GM12864 (cell line): Measurements from ENCODE around the gene MAFF.

Experiments used
- DNase-seq: peaks from one replicate; pipeline ENCODE4 v3.0.0-alpha.2; 2011; ENCODE audit warnings: low read depth
- H3K4me3 ChIP-seq: 2 replicates; pipeline ENCODE4 v1.5.1; 2011; ENCODE audit warnings: mild to moderate bottlenecking, low read depth, low read length, control low read depth
- CTCF ChIP-seq: IDR thresholded peaks from 2 replicates; pipeline ENCODE4 v1.5.1; 2011; ENCODE audit warnings: low read depth, mild to moderate bottlenecking, moderate library complexity, low read length, control low read depth, inconsistent platforms; ENCODE audit errors: missing control alignments

The MAFF gene

GRCh38 chr22:38236786-38237185 is 35.0 kb downstream of the MAFF start:
- no peak for DNase-seq
- no peak overlapping the region for H3K4me3 ChIP-seq
- no peak for TF ChIP-seq CTCF

- no peak for DNase-seq
- no peak for TF ChIP-seq CTCF
- H3K4me3 ChIP-seq: no peak overlapping the region
These were observed 36.8 kb downstream of the MAFF start for GRCh38 chr22:38238519-38239071.

DNA sequence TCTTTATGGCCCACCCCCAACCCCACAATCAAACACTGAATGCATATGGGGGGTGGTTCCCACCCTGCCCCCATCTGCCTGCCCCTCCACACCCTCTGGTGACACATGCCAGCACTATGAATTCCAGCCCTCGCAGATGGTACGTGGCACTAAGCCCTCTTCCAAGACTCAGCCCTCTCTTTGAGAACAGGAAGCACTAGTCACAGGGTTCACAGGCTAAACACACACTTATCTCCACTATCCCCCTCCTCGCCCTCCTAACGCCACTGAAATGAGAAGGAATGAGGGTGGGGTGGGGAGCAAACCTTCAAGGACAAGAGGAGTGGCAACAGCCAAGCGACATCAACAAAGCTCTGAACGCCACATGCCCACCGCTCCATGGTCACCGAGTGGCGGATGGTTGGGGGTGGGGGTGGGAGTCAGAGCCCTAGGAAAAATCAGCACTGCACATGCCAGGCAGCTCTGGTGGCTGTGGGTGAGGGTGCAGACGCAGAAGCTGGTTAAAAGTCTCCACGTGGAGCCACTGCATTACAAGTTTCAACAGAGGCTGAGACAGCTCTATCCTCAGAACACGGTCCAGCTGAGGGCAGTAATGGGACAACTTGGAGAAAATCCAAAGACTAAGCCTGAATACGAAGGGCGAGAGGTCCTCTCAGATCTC is 37.4 kb downstream of the MAFF start:
- no peak overlapping the region for H3K4me3 ChIP-seq
- no peak for TF ChIP-seq CTCF
- no peak for DNase-seq

DNA sequence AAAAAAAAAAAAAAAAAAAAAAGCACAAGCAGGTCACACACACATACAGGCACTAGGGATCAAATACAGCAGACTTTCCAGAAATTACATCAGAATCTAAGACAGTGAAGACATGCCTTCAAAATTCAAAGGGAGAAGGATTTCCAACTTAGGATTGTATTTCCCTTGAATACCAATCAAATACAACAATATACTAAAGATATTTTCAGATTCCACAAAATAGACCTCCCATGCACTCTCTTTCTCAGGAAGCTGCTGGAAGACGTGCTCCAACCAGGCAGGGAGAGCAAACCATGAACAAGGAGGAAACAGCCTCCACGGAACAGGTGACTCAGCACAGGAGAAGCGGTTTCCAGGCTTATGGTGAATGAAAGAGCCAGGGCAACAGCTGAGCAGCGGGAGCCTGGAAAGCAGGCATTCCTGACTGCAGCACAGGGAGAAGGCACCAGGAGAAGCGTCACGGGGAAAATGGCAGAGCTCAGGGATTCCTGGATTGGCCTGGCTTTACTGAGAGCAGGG is 39.0 kb downstream of the MAFF start:
- no peak overlapping the region for H3K4me3 ChIP-seq
- DNase-seq: no peak
- no peak for TF ChIP-seq CTCF

- no peak overlapping the region for H3K4me3 ChIP-seq
- no peak for TF ChIP-seq CTCF
- DNase-seq: no peak
These were observed 41.4 kb downstream of the MAFF start for GRCh38 chr22:38243007-38243765.

- no peak overlapping the region for H3K4me3 ChIP-seq
- no peak for DNase-seq
- no peak for TF ChIP-seq CTCF
These were observed 42.3 kb downstream of the MAFF start for GRCh38 chr22:38244106-38244505.
